GM12878 (cell line): Measurements from ENCODE around the gene DENND1B. TPM values are rescaled to one million over a fixed set of nuclear protein-coding genes. Genes with fewer than 3 reads are reported as not detected.

Source experiments
- ATAC-seq: fragments of 200-7000 bp; cut with Tn5 transposase; 3 replicates; pipeline ENCODE4 v1.9.1; 2020; ENCODE audit warnings: mild to moderate bottlenecking, moderate library complexity
- BruUV-seq: library from RNA; stranded (reverse); fragments of 400-500 nt; replicated peaks from 2 replicates; lab custom pipeline; 2021; lab: Mats Ljungman, UMichigan
- CTCF ChIA-PET: fragments of 300-600 bp; sonication (Branson Sonifier 250); formaldehyde crosslinking; extraction: SDS; loops from one replicate; lab custom pipeline; 2021; ENCODE audit warnings: inconsistent platforms; lab: Yijun Ruan, JAX
- POLR2A ChIA-PET: fragments of 350-600 bp; formaldehyde crosslinking; extraction: SDS; loops from one replicate; lab custom pipeline; 2021; ENCODE audit warnings: inconsistent platforms; lab: Charles Lee
- RAD21 ChIA-PET: fragments of 300-600 bp; sonication (Branson Sonifier 250); formaldehyde crosslinking; loops from one replicate; lab custom pipeline; 2023; ENCODE audit warnings: antibody characterized with exemption; ENCODE audit not compliant: unreplicated experiment; lab: Charles Lee
- SMC1A ChIA-PET: fragments of 300-600 bp; sonication (Branson Sonifier 250); formaldehyde crosslinking; loops from one replicate; lab custom pipeline; 2023; ENCODE audit not compliant: unreplicated experiment, uncharacterized antibody; lab: Charles Lee
- DNase-seq: peaks from one replicate; pipeline ENCODE4 v3.0.0-alpha.2; 2011; ENCODE audit warnings: low read depth, low spot score
- FAIRE-seq: peaks from 3 replicates; lab custom pipeline; 2011; peaks lifted over from hg19 to GRCh38; lab: Jason Lieb, UNC
- H2AFZ ChIP-seq: 2 replicates; pipeline ENCODE4 v1.6.0; 2011; ENCODE audit warnings: low read depth, low read length, control low read depth; ENCODE audit not compliant: control insufficient read depth
- H3K27ac ChIP-seq: 2 replicates; pipeline ENCODE4 v1.5.1; 2011; ENCODE audit warnings: control low read depth; ENCODE audit not compliant: control insufficient read depth, insufficient read depth
- H3K27me3 ChIP-seq, 2 experiments: replicated peaks in 1 of 2; 2 replicates each; pipeline versions ENCODE4 v1.6.0 to v1.6.1; 2011; ENCODE audit warnings: low read length in 1 of 2; ENCODE audit not compliant: control insufficient read depth in 2 of 2, insufficient read depth in 2 of 2
- H3K36me3 ChIP-seq, 2 experiments: 2 replicates each; pipeline ENCODE4 v1.5.1; 2011; ENCODE audit warnings: low read length in 1 of 2; ENCODE audit not compliant: control insufficient read depth in 2 of 2, insufficient read depth in 2 of 2
- H3K4me1 ChIP-seq: 2 replicates; pipeline ENCODE4 v1.6.1; 2011; ENCODE audit warnings: mild to moderate bottlenecking, low read length, moderate library complexity, mixed read lengths; ENCODE audit not compliant: control insufficient read depth, insufficient read depth
- H3K4me2 ChIP-seq: 2 replicates; pipeline ENCODE4 v1.6.0; 2011; ENCODE audit warnings: control low read depth; ENCODE audit not compliant: control insufficient read depth, insufficient read depth
- H3K4me3 ChIP-seq: fragments of 200-600 bp; sonication (generic); 2 replicates; pipeline ENCODE4 v1.5.1; 2016
- H3K79me2 ChIP-seq: 2 replicates; pipeline ENCODE4 v1.6.0; 2011; ENCODE audit warnings: low read length; ENCODE audit not compliant: control insufficient read depth, insufficient read depth
- H3K9ac ChIP-seq: 2 replicates; pipeline ENCODE4 v1.8.0; 2011; ENCODE audit warnings: low read length, control low read depth, mixed read lengths; ENCODE audit not compliant: control insufficient read depth, insufficient read depth
- H3K9me3 ChIP-seq: replicated peaks from 3 replicates; pipeline ENCODE4 v1.5.1; 2011; ENCODE audit warnings: mild to moderate bottlenecking, low read length; ENCODE audit not compliant: control insufficient read depth, insufficient read depth
- H4K20me1 ChIP-seq: 2 replicates; pipeline ENCODE4 v1.6.0; 2011; ENCODE audit not compliant: control insufficient read depth, insufficient read depth
- CTCF ChIP-seq, 3 experiments: IDR thresholded peaks in 2 of 3; conservative IDR thresholded peaks in 1 of 3; 2 replicates each; pipeline ENCODE4 v1.5.1; 2011; ENCODE audit warnings: low read depth in 3 of 3, low read length in 3 of 3, mild to moderate bottlenecking in 3 of 3, control low read depth in 2 of 3, moderate library complexity in 2 of 3, inconsistent platforms in 1 of 3, mixed read lengths in 1 of 3; ENCODE audit not compliant: control insufficient read depth in 2 of 3, insufficient read depth in 1 of 3; ENCODE audit errors: extremely low read depth in 1 of 3
- ETV6 ChIP-seq, 2 experiments: fragments of 450-650 bp in 1 of 2; IDR thresholded peaks in 1 of 2; conservative IDR thresholded peaks in 1 of 2; 2 replicates each; pipeline ENCODE4 v1.6.1; 2014; ENCODE audit warnings: antibody characterized with exemption in 1 of 2, borderline replicate concordance in 1 of 2, low read depth in 1 of 2, mild to moderate bottlenecking in 1 of 2, moderate library complexity in 1 of 2
- RAD21 ChIP-seq: IDR thresholded peaks from 2 replicates; pipeline ENCODE4 v1.6.1; 2011; ENCODE audit warnings: mild to moderate bottlenecking, low read depth, low read length, moderate library complexity; ENCODE audit not compliant: insufficient read depth
- REST ChIP-seq: IDR thresholded peaks from 2 replicates; pipeline ENCODE4 v1.6.1; 2012; ENCODE audit warnings: mild to moderate bottlenecking, low read depth, low read length
- WGBS: methylation state at CpG from one replicate; pipeline ENCODE4 v1.1.6; 2016; ENCODE audit warnings: low lambda C conversion rate; ENCODE audit not compliant: insufficient replicate concordance, insufficient coverage; ENCODE audit errors: missing lambda C conversion rate; 5-methylcytosine and 5-hydroxymethylcytosine counted together
- in situ Hi-C: fragments of 300-500 bp; cut with MboI; formaldehyde crosslinking; loops from 9 replicates; pipeline ENCODE4 v1.14.3; 2018; ENCODE audit warnings: mixed read lengths
- intact Hi-C: fragments of 100-400 bp; cut with micrococcal nuclease; formaldehyde crosslinking; loops from one replicate; pipeline ENCODE4 v1.14.2; 2022; ENCODE audit not compliant: unreplicated experiment
- polyA plus RNA-seq, 11 experiments: library from polyadenylated mRNA; depleted of rRNA in 4 of 11; unstranded in 6 of 11; stranded (reverse) in 5 of 11; fragments of >200 nt; fragmentation: Nextera tagmentation in 4 of 11; fragmentation: Illumina TruSeq in 1 of 11; extraction: Ambion mirVana in 4 of 11; extraction: Trizol in 1 of 11; gene quantifications; 1 replicate in 1 of 11; 2 replicates in 10 of 11; pipeline versions ENCODE4 v1.2.1 to v1.2.3, GENCODE V29; 2011 to 2016; ENCODE audit warnings: inconsistent platforms in 2 of 11, missing spikeins in 2 of 11, low read depth in 1 of 11
- total RNA-seq, 4 experiments: library from RNA; depleted of rRNA in 3 of 4; stranded (reverse); fragments of >200 nt in 3 of 4; fragmentation: Illumina TruSeq in 1 of 4; extraction: Trizol in 1 of 4; gene quantifications; 2 replicates each; pipeline versions ENCODE4 v1.2.1 to v1.2.3, GENCODE V29; 2013 to 2021

Gene DENND1B
- total and polyA plus RNA-seq, 10 of the 15 experiments (the other 5 are each of a cell fraction or from before 2014, with no cell fraction given) = 1.7 to 10.7 (median 8.0) TPM

GRCh38 chr1:197519741-197520334 is 255.4 kb downstream of the DENND1B start:
- Histone ChIP-seq H3K36me3 (no peaks in the 10 kb centered on the region), H4K20me1 (no peaks in the 10 kb centered on the region), H3K4me2 (no peak overlapping the region), H3K27me3 (no peaks in the 10 kb centered on the region), H3K79me2 (no peaks in the 10 kb centered on the region), H3K4me1 (no peaks in the 10 kb centered on the region), H3K4me3 (no peak overlapping the region), H3K27ac (no peak overlapping the region), H3K9me3 (no peaks in the 10 kb centered on the region), H2AFZ (no peak overlapping the region), H3K9ac (no peak overlapping the region)
- WGBS = 84% methylated on average over 1 of the region's 1 CpG
- ATAC-seq (peak; percentile 60; the same call in 2 of the 3 replicates), FAIRE-seq (peak; percentile 57), DNase-seq (no peak)
- intact Hi-C loops (loop anchor here (2.0 to 5.0 kb wide), 2 partner anchors 349 to 947 kb away; no protein-coding TSS in a partner anchor), in situ Hi-C loops (loop anchor here (5.0 kb wide), 2 partner anchors 402 to 942 kb away; no protein-coding TSS in a partner anchor)
- ChIA-PET POLR2A (interaction anchor here (0.6 kb wide), 1 partner anchor 20 kb away, joined by 3 read pairs; no protein-coding TSS in a partner anchor), CTCF (interaction anchor here (0.6 to 5.4 kb wide), 20 partner anchors 10 to 948 kb away, joined by 3 to 39 read pairs (median 4); partner anchors contain the start of gene C1orf53), RAD21 (interaction anchor here (1.1 to 1.5 kb wide), 3 partner anchors 348 to 945 kb away, joined by 3 to 4 read pairs (median 3); no protein-coding TSS in a partner anchor), SMC1A (interaction anchor here (0.7 to 2.4 kb wide), 7 partner anchors 24 to 1371 kb away, joined by 3 to 8 read pairs (median 4); no protein-coding TSS in a partner anchor)
- TF ChIP-seq ETV6 (conservative IDR thresholded peaks at IDR 0.05 in 1 of 2, IDR thresholded peaks at IDR 0.05 in 1 of 2; ENCODE audit: borderline replicate concordance in 1 of 2, low read depth in 1 of 2) (no peak), RAD21 (peak; percentile 23; the same call in 1 of the 2 replicates), REST (no peak), CTCF (IDR thresholded peaks at IDR 0.05 in 2 of 3, conservative IDR thresholded peaks at IDR 0.05 in 1 of 3; ENCODE audit: control insufficient read depth in 2 of 3, extremely low read depth in 1 of 3, insufficient read depth in 1 of 3, low read depth in 3 of 3, low read length in 3 of 3) (peak; percentile 34 to 44 (median 36); a peak in 4 of 6 replicates)
- no TSS peak for BruUV-seq
